K562 (cell line): ENCODE results near the gene DEFB113. TPM values are rescaled to one million over a fixed set of nuclear protein-coding genes. Genes with fewer than 3 reads are reported as not detected.

Experiments
- COPS2 ChIP-seq: fragments of 450-650 bp; conservative IDR thresholded peaks from 2 replicates; pipeline ENCODE4 v1.6.1; 2016; ENCODE audit warnings: mild to moderate bottlenecking, moderate library complexity
- ERF ChIP-seq: fragments of 450-650 bp; formaldehyde crosslinking; IDR thresholded peaks from 2 replicates; pipeline ENCODE4 v1.4.0; 2020; ENCODE audit warnings: mild to moderate bottlenecking, mixed read lengths
- GABPB2 ChIP-seq: fragments of 250-450 bp; sonication (Bioruptor Pico); conservative IDR thresholded peaks from 2 replicates; pipeline ENCODE4 v1.5.1; 2021; ENCODE audit warnings: mild to moderate bottlenecking
- GATAD2A ChIP-seq: fragments of 450-650 bp; IDR thresholded peaks from 2 replicates; pipeline ENCODE4 v1.6.1; 2017
- NR0B1 ChIP-seq: fragments of 450-650 bp; IDR thresholded peaks from one replicate; pipeline ENCODE4 v1.6.1; 2018; ENCODE audit warnings: mild to moderate bottlenecking, moderate library complexity; ENCODE audit not compliant: partially characterized antibody
- OTX1 ChIP-seq: fragments of 450-650 bp; formaldehyde crosslinking; IDR thresholded peaks from 2 replicates; pipeline ENCODE4 v1.4.0; 2022; ENCODE audit warnings: mild to moderate bottlenecking
- PHB2 ChIP-seq: fragments of 450-650 bp; IDR thresholded peaks from 2 replicates; pipeline ENCODE4 v1.6.1; 2017; ENCODE audit warnings: low read depth
- RNF2 ChIP-seq: sonication (generic); IDR thresholded peaks from 2 replicates; pipeline ENCODE4 v1.6.1; 2016
- SIRT6 ChIP-seq: IDR thresholded peaks from one replicate; pipeline ENCODE4 v1.6.1; 2012; ENCODE audit warnings: low read depth, mild to moderate bottlenecking, control low read depth, inconsistent platforms, low read length, moderate library complexity
- THRAP3 ChIP-seq: fragments of 450-650 bp; IDR thresholded peaks from 2 replicates; pipeline ENCODE4 v1.6.1; 2016; ENCODE audit warnings: mild to moderate bottlenecking, inconsistent platforms, borderline replicate concordance
- U2AF2 ChIP-seq: fragments of 200-400 bp; formaldehyde crosslinking; optimal IDR thresholded peaks from 2 replicates; pipeline ENCODE3; 2017; ENCODE audit warnings: low read depth, mild to moderate bottlenecking, low read length
- ZNF354B ChIP-seq: fragments of 250-450 bp; sonication (Bioruptor Pico); IDR thresholded peaks from 2 replicates; pipeline ENCODE4 v1.4.0; 2020
- ZNF609 ChIP-seq: sonication (generic); formaldehyde crosslinking; IDR thresholded peaks from 2 replicates; pipeline ENCODE4 v1.8.1; 2023; ENCODE audit warnings: missing genetic modification reagents, mild to moderate bottlenecking, borderline replicate concordance
- polyA plus RNA-seq, 8 experiments: library from polyadenylated mRNA; depleted of rRNA in 4 of 8; stranded (reverse) in 5 of 8; unstranded in 3 of 8; fragments of >200 nt; fragmentation: Nextera tagmentation in 2 of 8; fragmentation: Illumina TruSeq in 1 of 8; extraction: Ambion mirVana in 2 of 8; extraction: Trizol in 1 of 8; gene quantifications; 2 replicates each; pipeline versions ENCODE4 v1.2.1 to v1.2.3, GENCODE V29; 2011 to 2014; ENCODE audit warnings: inconsistent platforms in 1 of 8, missing spikeins in 1 of 8
- total RNA-seq, 7 experiments: library from RNA; depleted of rRNA in 6 of 7; stranded (reverse); fragments of >200 nt in 6 of 7; fragmentation: Illumina TruSeq in 2 of 7; extraction: Trizol in 2 of 7; gene quantifications; 2 replicates each; pipeline versions ENCODE4 v1.2.1 to v1.2.3, GENCODE V29; 2011 to 2021; ENCODE audit warnings: low replicate concordance in 1 of 7
- TF ChIP-seq, protein P1 (sequence below), 2 experiments: fragments of 450-650 bp in 1 of 2; sonication (generic) in 1 of 2; formaldehyde crosslinking in 1 of 2; IDR thresholded peaks; 2 replicates each; pipeline versions ENCODE4 v1.7.1 to v1.9.0; 2016 to 2022; ENCODE audit warnings: inconsistent platforms in 1 of 2, mild to moderate bottlenecking in 1 of 2, missing genetic modification reagents in 1 of 2

DEFB113 gene
- total and polyA plus RNA-seq, 9 of the 15 experiments (the other 6 are each of a cell fraction or from before 2014, with no cell fraction given): not detected

DNA sequence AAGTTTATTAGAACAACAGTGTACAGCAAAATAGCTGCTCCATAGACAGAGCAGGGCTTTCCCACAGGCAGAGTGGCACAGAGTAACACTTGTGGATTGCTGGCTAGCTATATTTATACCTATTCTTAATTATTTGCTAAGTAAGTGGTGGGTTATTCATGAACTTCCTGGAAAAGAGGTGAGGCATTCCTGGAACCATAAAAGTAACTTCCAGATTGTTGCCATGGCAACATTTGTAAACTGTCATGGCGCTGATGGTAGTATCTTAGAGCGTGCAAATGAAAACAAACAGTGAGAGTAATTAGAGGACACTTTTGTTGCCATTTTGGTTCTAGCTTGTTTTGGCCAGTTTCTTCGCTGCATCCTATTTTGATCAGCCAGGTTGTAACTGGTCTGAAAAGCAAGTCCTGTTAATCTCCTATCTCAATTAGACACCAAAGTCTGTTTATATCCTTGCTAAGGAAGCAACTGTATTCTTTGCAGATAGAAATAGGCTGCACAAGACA lies 29.4 kb downstream of the DEFB113 start (continued):
- TF ChIP-seq ZNF609 (no peak), COPS2 (no peak), ERF (CRISPR knock-in tag) (no peak), U2AF2 (no peak), THRAP3 (no peak), ZNF354B (CRISPR knock-in tag) (no peak), GATAD2A (no peak), SIRT6 (no peak), OTX1 (no peak), PHB2 (no peak), NR0B1 (no peak), RNF2 (0 out of 2 replicates have a peak, but pooled peaks have one; percentile 68), GABPB2 (no peak)
- TF ChIP-seq, protein P1, sequence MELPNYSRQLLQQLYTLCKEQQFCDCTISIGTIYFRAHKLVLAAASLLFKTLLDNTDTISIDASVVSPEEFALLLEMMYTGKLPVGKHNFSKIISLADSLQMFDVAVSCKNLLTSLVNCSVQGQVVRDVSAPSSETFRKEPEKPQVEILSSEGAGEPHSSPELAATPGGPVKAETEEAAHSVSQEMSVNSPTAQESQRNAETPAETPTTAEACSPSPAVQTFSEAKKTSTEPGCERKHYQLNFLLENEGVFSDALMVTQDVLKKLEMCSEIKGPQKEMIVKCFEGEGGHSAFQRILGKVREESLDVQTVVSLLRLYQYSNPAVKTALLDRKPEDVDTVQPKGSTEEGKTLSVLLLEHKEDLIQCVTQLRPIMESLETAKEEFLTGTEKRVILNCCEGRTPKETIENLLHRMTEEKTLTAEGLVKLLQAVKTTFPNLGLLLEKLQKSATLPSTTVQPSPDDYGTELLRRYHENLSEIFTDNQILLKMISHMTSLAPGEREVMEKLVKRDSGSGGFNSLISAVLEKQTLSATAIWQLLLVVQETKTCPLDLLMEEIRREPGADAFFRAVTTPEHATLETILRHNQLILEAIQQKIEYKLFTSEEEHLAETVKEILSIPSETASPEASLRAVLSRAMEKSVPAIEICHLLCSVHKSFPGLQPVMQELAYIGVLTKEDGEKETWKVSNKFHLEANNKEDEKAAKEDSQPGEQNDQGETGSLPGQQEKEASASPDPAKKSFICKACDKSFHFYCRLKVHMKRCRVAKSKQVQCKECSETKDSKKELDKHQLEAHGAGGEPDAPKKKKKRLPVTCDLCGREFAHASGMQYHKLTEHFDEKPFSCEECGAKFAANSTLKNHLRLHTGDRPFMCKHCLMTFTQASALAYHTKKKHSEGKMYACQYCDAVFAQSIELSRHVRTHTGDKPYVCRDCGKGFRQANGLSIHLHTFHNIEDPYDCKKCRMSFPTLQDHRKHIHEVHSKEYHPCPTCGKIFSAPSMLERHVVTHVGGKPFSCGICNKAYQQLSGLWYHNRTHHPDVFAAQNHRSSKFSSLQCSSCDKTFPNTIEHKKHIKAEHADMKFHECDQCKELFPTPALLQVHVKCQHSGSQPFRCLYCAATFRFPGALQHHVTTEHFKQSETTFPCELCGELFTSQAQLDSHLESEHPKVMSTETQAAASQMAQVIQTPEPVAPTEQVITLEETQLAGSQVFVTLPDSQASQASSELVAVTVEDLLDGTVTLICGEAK (IDR thresholded peaks at IDR 0.05): peak; percentile 62; the same call in 1 of the 2 replicates
- TF ChIP-seq, protein P1 (CRISPR knock-in tag; IDR thresholded peaks at IDR 0.05): no peak
